Keratinocyte (primary cell): ENCODE data around the gene KREMEN1. TPM values are rescaled to one million over a fixed set of nuclear protein-coding genes. Genes with fewer than 3 reads are reported as not detected.

Experiments used
- DNase-seq: peaks from one replicate; pipeline ENCODE4 v3.0.0-alpha.2; 2011; ENCODE audit warnings: low read depth, missing footprints, low spot score
- FAIRE-seq: peaks from 2 replicates; lab custom pipeline; 2011; peaks lifted over from hg19 to GRCh38; lab: Jason Lieb, UNC
- H2AFZ ChIP-seq: 2 replicates; pipeline ENCODE4 v1.6.0; 2012; ENCODE audit warnings: low read length, control low read depth, inconsistent platforms; ENCODE audit not compliant: control insufficient read depth
- H3K27ac ChIP-seq: 2 replicates; pipeline ENCODE4 v1.5.1; 2011; ENCODE audit warnings: low read length; ENCODE audit not compliant: control insufficient read depth, insufficient read depth
- H3K27me3 ChIP-seq: 3 replicates; pipeline ENCODE4 v1.6.0; 2011; ENCODE audit warnings: low read length; ENCODE audit not compliant: control insufficient read depth, insufficient read depth; ENCODE audit errors: extremely low read depth
- H3K36me3 ChIP-seq, 2 experiments: 2 replicates in 1 of 2; 3 replicates in 1 of 2; pipeline ENCODE4 v1.5.1; 2011; ENCODE audit warnings: low read length in 2 of 2, mild to moderate bottlenecking in 1 of 2; ENCODE audit not compliant: control insufficient read depth in 2 of 2, insufficient read depth in 2 of 2; ENCODE audit errors: extremely low read depth in 1 of 2
- H3K4me1 ChIP-seq: 3 replicates; pipeline ENCODE4 v1.5.1; 2011; ENCODE audit warnings: low read length; ENCODE audit not compliant: control insufficient read depth, insufficient read depth; ENCODE audit errors: extremely low read depth
- H3K4me2 ChIP-seq: 3 replicates; pipeline ENCODE4 v1.6.0; 2011; ENCODE audit warnings: low read depth, low read length; ENCODE audit not compliant: control insufficient read depth, insufficient read depth; ENCODE audit errors: extremely low read depth
- H3K4me3 ChIP-seq, 3 experiments: fragments of 200-600 bp in 1 of 3; sonication (generic) in 1 of 3; 2 replicates in 2 of 3; 3 replicates in 1 of 3; pipeline ENCODE4 v1.5.1; 2011 to 2016; ENCODE audit warnings: low read length in 3 of 3, mild to moderate bottlenecking in 3 of 3, control low read depth in 2 of 3, inconsistent platforms in 1 of 3, low read depth in 1 of 3, mixed read lengths in 1 of 3, mixed run types in 1 of 3, moderate library complexity in 1 of 3; ENCODE audit not compliant: control insufficient read depth in 2 of 3, insufficient read depth in 2 of 3; ENCODE audit errors: extremely low read depth in 1 of 3
- H3K79me2 ChIP-seq: 2 replicates; pipeline ENCODE4 v1.6.0; 2012; ENCODE audit warnings: low read length; ENCODE audit not compliant: control insufficient read depth, insufficient read depth
- H3K9ac ChIP-seq: 3 replicates; pipeline ENCODE4 v1.6.0; 2011; ENCODE audit warnings: low read length; ENCODE audit not compliant: control insufficient read depth, insufficient read depth; ENCODE audit errors: extremely low read depth
- H3K9me1 ChIP-seq: 3 replicates; pipeline ENCODE4 v1.6.0; 2011; ENCODE audit warnings: low read length; ENCODE audit not compliant: control insufficient read depth, insufficient read depth; ENCODE audit errors: extremely low read depth
- H3K9me3 ChIP-seq: 2 replicates; pipeline ENCODE4 v1.5.1; 2012; ENCODE audit warnings: low read depth, low read length; ENCODE audit not compliant: control insufficient read depth
- H4K20me1 ChIP-seq: 3 replicates; pipeline ENCODE4 v1.6.0; 2011; ENCODE audit warnings: low read length; ENCODE audit not compliant: control insufficient read depth, insufficient read depth; ENCODE audit errors: extremely low read depth
- CTCF ChIP-seq, 3 experiments: IDR thresholded peaks in 1 of 3; conservative IDR thresholded peaks in 1 of 3; optimal IDR thresholded peaks in 1 of 3; 2 replicates in 2 of 3; 3 replicates in 1 of 3; pipeline versions ENCODE3 to v1.5.1; 2011; ENCODE audit warnings: low read length in 3 of 3, mild to moderate bottlenecking in 3 of 3, moderate library complexity in 2 of 3, control low read depth in 1 of 3, inconsistent platforms in 1 of 3; ENCODE audit not compliant: insufficient read depth in 2 of 3; ENCODE audit errors: extremely low read depth in 1 of 3
- EZH2 ChIP-seq: IDR thresholded peaks from one replicate; pipeline ENCODE4 v1.6.1; 2012; ENCODE audit warnings: inconsistent platforms, mild to moderate bottlenecking, low read length, moderate library complexity
- dilution Hi-C: fragments of 300-500 bp; cut with MboI; formaldehyde crosslinking; loops from one replicate; pipeline ENCODE4 v1.7.0; 2020; ENCODE audit warnings: low sequenced_read_pairs; ENCODE audit not compliant: extremely low pct_ligation_motif_present
- polyA plus RNA-seq, 5 experiments: library from polyadenylated mRNA; depleted of rRNA in 3 of 5; stranded (reverse) in 3 of 5; stranded (forward) in 1 of 5; unstranded in 1 of 5; fragments of >200 nt; gene quantifications; 1 replicate in 1 of 5; 2 replicates in 3 of 5; 3 replicates in 1 of 5; pipeline versions ENCODE4 v1.2.1 to v1.2.3, GENCODE V29; 2011 to 2012; ENCODE audit warnings: missing spikeins in 2 of 5, low read depth in 1 of 5, low replicate concordance in 1 of 5

Gene KREMEN1
- polyA plus RNA-seq, 1 donor (not counting 4 experiments of a cell fraction or from before 2014, with no cell fraction given), result 6.8 TPM

- dilution Hi-C loops, result no loop called here
- no peak for FAIRE-seq
- no peaks in the 10 kb centered on the region for H3K36me3 ChIP-seq
- no peak overlapping the region for H3K4me2 ChIP-seq
- no peak overlapping the region for H3K9ac ChIP-seq
- H2AFZ ChIP-seq, result no peak overlapping the region
- no peak overlapping the region for H3K27ac ChIP-seq
- H3K9me3 ChIP-seq, result no peaks in the 10 kb centered on the region
- peaks cover 5% of the 10 kb centered on the region for H3K4me1 ChIP-seq
- no peaks in the 10 kb centered on the region for H3K9me1 ChIP-seq
- no peaks in the 10 kb centered on the region for H4K20me1 ChIP-seq
- H3K27me3 ChIP-seq, result no peaks in the 10 kb centered on the region
- TF ChIP-seq EZH2, result no peak
- no peak overlapping the region for H3K4me3 ChIP-seq
- no peak for DNase-seq
- no peaks in the 10 kb centered on the region for H3K79me2 ChIP-seq
These were observed 6.5 kb downstream of the KREMEN1 start for GRCh38 chr22:29079218-29079901.

- no peak for TF ChIP-seq EZH2
- peak in 1 of 3 experiments; percentile 14 for TF ChIP-seq CTCF (optimal IDR thresholded peaks at IDR 0.05 in 1 of 3, IDR thresholded peaks at IDR 0.05 in 1 of 3, conservative IDR thresholded peaks at IDR 0.05 in 1 of 3; ENCODE audit: extremely low read depth in 1 of 3, insufficient read depth in 2 of 3, low read length in 3 of 3)
- Histone ChIP-seq H3K27me3 (no peaks in the 10 kb centered on the region), H4K20me1 (no peaks in the 10 kb centered on the region), H3K4me1 (peaks cover 2% of the 10 kb centered on the region), H3K4me2 (no peak overlapping the region), H3K9me3 (no peaks in the 10 kb centered on the region), H3K9me1 (no peaks in the 10 kb centered on the region), H3K4me3 (no peak overlapping the region), H3K9ac (no peak overlapping the region), H3K27ac (no peak overlapping the region), H2AFZ (no peak overlapping the region), H3K36me3 (no peaks in the 10 kb centered on the region), H3K79me2 (no peaks in the 10 kb centered on the region)
- dilution Hi-C loops, result no loop called here
- FAIRE-seq (peak; percentile 61), DNase-seq (no peak)
These were observed 7.5 kb downstream of the KREMEN1 start for GRCh38 chr22:29080106-29080975.
